Gastroesophageal sphincter (tissue), 4 donors: ENCODE results near the gene NOL9. TPM values are rescaled to one million over a fixed set of nuclear protein-coding genes. Genes with fewer than 3 reads are reported as not detected.

Source experiments
- ATAC-seq: fragments of 150-250 bp; one replicate; pipeline ENCODE4 v1.9.1; 2016; ENCODE audit warnings: mild to moderate bottlenecking, moderate library complexity
- H3K27ac ChIP-seq, 4 donors: fragments of 200-600 bp; sonication (generic) in 3 of 4; 1 replicate in 3 of 4; 2 replicates in 1 of 4; pipeline ENCODE4 v1.5.1; 2016 to 2019
- H3K27me3 ChIP-seq: fragments of 200-600 bp; sonication (generic); one replicate; pipeline ENCODE4 v1.5.1; 2019
- H3K36me3 ChIP-seq, 2 donors: fragments of 200-600 bp; sonication (generic); one replicate each; pipeline ENCODE4 v1.5.1; 2019; ENCODE audit warnings: control low read depth in 1 of 2
- H3K4me1 ChIP-seq, 3 donors: fragments of 200-600 bp; sonication (generic); 1 replicate in 2 of 3; 2 replicates in 1 of 3; pipeline ENCODE4 v1.5.1; 2016 to 2019; ENCODE audit warnings: control low read depth in 2 of 3
- H3K4me3 ChIP-seq, 2 donors: fragments of 200-600 bp; sonication (generic); one replicate each; pipeline ENCODE4 v1.5.1; 2019; ENCODE audit warnings: mild to moderate bottlenecking in 1 of 2, moderate library complexity in 1 of 2
- H3K9me3 ChIP-seq, 3 donors: fragments of 200-600 bp; sonication (generic); one replicate each; pipeline ENCODE4 v1.5.1; 2017 to 2019; ENCODE audit warnings: control low read depth in 2 of 3
- CTCF ChIP-seq, 4 experiments: fragments of 200-600 bp in 2 of 4; fragments of 450-650 bp in 2 of 4; sonication (generic) in 1 of 4; IDR thresholded peaks; one replicate each; pipeline ENCODE4 v1.5.1; 2017 to 2019; ENCODE audit warnings: antibody characterized with exemption in 4 of 4, mild to moderate bottlenecking in 2 of 4, moderate library complexity in 2 of 4
- EP300 ChIP-seq: sonication (generic); formaldehyde crosslinking; IDR thresholded peaks from one replicate; pipeline ENCODE4 v1.6.1; 2017; ENCODE audit warnings: antibody characterized with exemption, mild to moderate bottlenecking
- POLR2A ChIP-seq, 2 donors: fragments of 450-650 bp; IDR thresholded peaks; one replicate each; pipeline ENCODE4 v1.6.1; 2017; ENCODE audit warnings: antibody characterized with exemption in 2 of 2, mild to moderate bottlenecking in 2 of 2, moderate library complexity in 1 of 2
- POLR2AphosphoS5 ChIP-seq: sonication (generic); formaldehyde crosslinking; IDR thresholded peaks from one replicate; pipeline ENCODE4 v1.6.1; 2017; ENCODE audit warnings: antibody characterized with exemption
- WGBS, 2 donors: methylation state at CpG; one replicate each; pipeline ENCODE4 v1.1.5; 2018; ENCODE audit warnings: low coverage in 1 of 2; 5-methylcytosine and 5-hydroxymethylcytosine counted together
- total RNA-seq, 4 donors: library from RNA; depleted of rRNA; stranded (reverse); fragments of >200 nt; gene quantifications; one replicate each; pipeline ENCODE4 v1.1.0, GENCODE V29; 2016

NOL9 gene
- total RNA-seq, 4 donors from 2014 or later, result 21.2 to 32.2 (median 25.7) TPM

GRCh38 chr1:6596886-6597776 lies 42.8 kb upstream of the NOL9 start:
- Histone ChIP-seq H3K36me3 (peaks cover 0 to 76% of the 10 kb centered on the region in 2 donors), H3K27me3 (no peaks in the 10 kb centered on the region), H3K4me1 (peaks cover 0 to 86% (median 46%) of the 10 kb centered on the region in 3 donors), H3K9me3 (no peaks in the 10 kb centered on the region), H3K4me3 (peak overlapping the region in 1 of 2 donors; percentile 99), H3K27ac (peak overlapping the region in 3 of 4 donors; percentile 22 to 97 (median 47))
- TF ChIP-seq POLR2AphosphoS5, result no peak
- peak in 1 of 2 donors; percentile 10 for TF ChIP-seq POLR2A (IDR thresholded peaks at IDR 0.05)
- WGBS, 2 donors, result 55 to 56% methylated on average over 2 to 3 of the region's 15 CpGs
- no peak for ATAC-seq

GRCh38 chr1:6596351-6596750 lies 42.0 kb upstream of the NOL9 start:
- no peak for ATAC-seq
- Histone ChIP-seq H3K27me3 (no peaks in the 10 kb centered on the region), H3K27ac (peak overlapping the region in 3 of 4 donors; percentile 26 to 97 (median 47)), H3K36me3 (peaks cover 0 to 84% of the 10 kb centered on the region in 2 donors), H3K4me1 (peaks cover 0 to 94% (median 46%) of the 10 kb centered on the region in 3 donors), H3K9me3 (no peaks in the 10 kb centered on the region), H3K4me3 (peak overlapping the region in 1 of 2 donors; percentile 99)
- WGBS, 2 donors, result 53 to 60% methylated on average over 5 to 7 of the region's 7 CpGs
- TF ChIP-seq CTCF (IDR thresholded peaks at IDR 0.05) (no peak), POLR2A (IDR thresholded peaks at IDR 0.05) (no peak), EP300 (no peak), POLR2AphosphoS5 (no peak)

GRCh38 chr1:6594977-6595740 lies 40.8 kb upstream of the NOL9 start:
- H3K27me3 ChIP-seq, result no peaks in the 10 kb centered on the region
- H3K9me3 ChIP-seq, result no peaks in the 10 kb centered on the region
- peak; percentile 8 for ATAC-seq
- H3K4me1 ChIP-seq, result peaks cover 0 to 98% (median 44%) of the 10 kb centered on the region in 3 donors
- H3K36me3 ChIP-seq, result peaks cover 0 to 96% of the 10 kb centered on the region in 2 donors
- H3K4me3 ChIP-seq, result no peak overlapping the region
- H3K27ac ChIP-seq, result peak overlapping the region in 2 of 4 donors; percentile 3 to 27
- WGBS, 2 donors, result 51 to 80% methylated on average over 4 to 5 of the region's 11 CpGs
- peak; percentile 7 for TF ChIP-seq POLR2AphosphoS5
- no peak for TF ChIP-seq CTCF (IDR thresholded peaks at IDR 0.05)

GRCh38 chr1:6593810-6594209 lies 39.5 kb upstream of the NOL9 start:
- H3K27me3 ChIP-seq, result no peaks in the 10 kb centered on the region
- H3K4me3 ChIP-seq, result no peak overlapping the region
- 74 to 100% methylated on average over 1 to 6 of the region's 15 CpGs for WGBS, 2 donors
- no peaks in the 10 kb centered on the region for H3K9me3 ChIP-seq
- peaks cover 0 to 100% of the 10 kb centered on the region in 2 donors for H3K36me3 ChIP-seq
- no peak for TF ChIP-seq POLR2AphosphoS5
- TF ChIP-seq POLR2A (IDR thresholded peaks at IDR 0.05), result no peak
- TF ChIP-seq EP300, result no peak
- TF ChIP-seq CTCF (IDR thresholded peaks at IDR 0.05), result no peak
- H3K4me1 ChIP-seq, result peaks cover 0 to 98% (median 30%) of the 10 kb centered on the region in 3 donors
- ATAC-seq, result no peak
- no peak overlapping the region for H3K27ac ChIP-seq

GRCh38 chr1:6592865-6593593 lies 38.7 kb upstream of the NOL9 start:
- H3K4me1 ChIP-seq, result peaks cover 0 to 98% (median 24%) of the 10 kb centered on the region in 3 donors
- no peak for ATAC-seq
- no peak overlapping the region for H3K4me3 ChIP-seq
- peak overlapping the region in 2 of 4 donors; percentile 31 to 55 for H3K27ac ChIP-seq
- H3K36me3 ChIP-seq, result peaks cover 0 to 100% of the 10 kb centered on the region in 2 donors
- no CpG with 5 or more reads among the region's 38 CpGs for WGBS, 2 donors
- no peaks in the 10 kb centered on the region for H3K27me3 ChIP-seq
- no peaks in the 10 kb centered on the region for H3K9me3 ChIP-seq
- TF ChIP-seq POLR2A (IDR thresholded peaks at IDR 0.05) (no peak), EP300 (no peak), POLR2AphosphoS5 (no peak), CTCF (IDR thresholded peaks at IDR 0.05) (no peak)
